Stomach smooth muscle (tissue), 2 donors: ENCODE data around the gene CCDC7.
"Not testable (repeated sequence)": the region's sequence is repeated elsewhere in the genome, so short reads cannot be mapped to it uniquely, and the experiment has no call there.

ENCODE experiments used
- H3K27ac ChIP-seq: one replicate; pipeline ENCODE4 v1.7.0; 2013; ENCODE audit warnings: mild to moderate bottlenecking, low read length, inconsistent platforms
- H3K27me3 ChIP-seq, 2 donors: one replicate each; pipeline ENCODE4 v1.7.0; 2013; ENCODE audit warnings: low read length in 2 of 2; ENCODE audit not compliant: insufficient read depth in 2 of 2, control insufficient read depth in 1 of 2
- H3K36me3 ChIP-seq, 2 donors: one replicate each; pipeline ENCODE4 v1.7.0; 2013; ENCODE audit warnings: low read length in 2 of 2; ENCODE audit not compliant: control insufficient read depth in 2 of 2, insufficient read depth in 2 of 2
- H3K4me1 ChIP-seq: one replicate; pipeline ENCODE4 v1.7.0; 2013; ENCODE audit warnings: low read length; ENCODE audit not compliant: control insufficient read depth, insufficient read depth
- H3K4me3 ChIP-seq, 2 donors: one replicate each; pipeline ENCODE4 v1.7.0; 2013; ENCODE audit warnings: low read length in 2 of 2
- H3K9ac ChIP-seq, 2 donors: one replicate each; pipeline ENCODE4 v1.7.0; 2013; ENCODE audit warnings: low read length in 2 of 2, mild to moderate bottlenecking in 1 of 2
- H3K9me3 ChIP-seq, 2 donors: one replicate each; pipeline ENCODE4 v1.7.0; 2013; ENCODE audit warnings: low read length in 2 of 2; ENCODE audit not compliant: control insufficient read depth in 2 of 2
- donor health status: healthy.
- donor health status: Pancreatic carcinoma.

Gene CCDC7

DNA sequence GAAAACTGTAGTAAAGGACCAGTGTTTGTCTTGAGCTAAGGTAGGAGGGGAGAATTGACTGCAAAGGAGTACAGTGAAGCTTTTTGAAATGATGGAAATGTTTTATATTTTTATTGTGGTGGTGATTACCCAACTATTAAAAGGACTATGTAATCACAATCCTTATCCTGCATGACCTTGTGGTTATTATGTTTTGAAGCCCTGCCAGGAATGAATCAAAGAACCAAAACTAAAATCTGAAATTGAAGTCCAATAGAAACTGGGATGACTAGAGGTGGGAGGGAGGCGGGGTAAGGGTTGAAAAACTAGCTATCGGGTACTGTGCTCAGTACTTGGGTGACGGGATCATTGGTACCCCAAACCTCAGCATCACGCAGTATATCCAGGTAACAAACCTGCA lies 8.2 kb downstream of the CCDC7 start:
- H3K36me3 ChIP-seq = peaks cover 5% of the 10 kb centered on the region in 2 donors
- H3K4me1 ChIP-seq = no peaks in the 10 kb centered on the region
- no peak overlapping the region for H3K4me3 ChIP-seq

DNA sequence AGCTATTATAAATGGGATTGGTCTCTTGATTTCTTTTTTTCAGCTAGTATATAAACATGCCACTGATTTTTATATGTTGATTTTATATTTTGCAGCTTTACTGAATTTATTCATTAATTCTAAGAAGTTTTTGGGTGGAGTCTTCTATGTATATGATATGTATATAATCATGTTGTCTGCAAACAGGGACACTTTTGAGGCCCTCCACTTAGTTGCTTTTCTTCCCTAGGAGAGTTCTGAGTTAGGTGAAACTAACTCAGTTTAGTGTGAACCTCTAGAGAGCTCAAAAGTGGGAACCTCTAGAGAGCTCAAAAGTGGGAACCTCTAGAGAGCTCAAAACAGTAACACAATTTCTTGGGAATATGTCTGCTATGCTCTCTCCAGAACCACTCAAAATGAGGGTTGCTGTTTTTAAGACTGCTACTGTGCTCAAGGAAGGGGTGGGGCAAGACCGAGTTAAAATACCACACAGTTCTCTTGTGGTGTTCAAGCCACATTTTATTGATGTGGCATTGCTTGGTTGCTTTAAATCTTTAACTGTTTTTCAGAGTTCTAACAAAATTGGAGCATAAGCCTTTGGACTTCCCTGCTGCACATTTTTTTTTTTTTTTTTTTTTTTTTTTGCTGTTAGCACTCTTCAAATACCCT lies 13.2 kb downstream of the CCDC7 start:
- H3K27me3 ChIP-seq = no peaks in the 10 kb centered on the region
- no peaks in the 10 kb centered on the region for H3K9me3 ChIP-seq
- H3K27ac ChIP-seq = no peak overlapping the region

More for the DNA sequence above, 8.2 kb downstream of the CCDC7 start:
- Histone ChIP-seq H3K27ac (no peak overlapping the region), H3K9ac (no peak overlapping the region), H3K9me3 (no peaks in the 10 kb centered on the region), H3K27me3 (no peaks in the 10 kb centered on the region)

GRCh38 chr10:32461203-32461602 lies 15.3 kb downstream of the CCDC7 start:
- H3K36me3 ChIP-seq = no peaks in the 10 kb centered on the region

More for the DNA sequence above, 13.2 kb downstream of the CCDC7 start:
- H3K9ac ChIP-seq = no peak overlapping the region
- H3K4me1 ChIP-seq = no peaks in the 10 kb centered on the region
- peaks cover 0 to 3% of the 10 kb centered on the region in 2 donors for H3K36me3 ChIP-seq
- H3K4me3 ChIP-seq = no peak overlapping the region

GRCh38 chr10:32471232-32471631 lies 25.3 kb downstream of the CCDC7 start:
- H3K4me3 ChIP-seq = no peak overlapping the region
- H3K27ac ChIP-seq = no peak overlapping the region
- no peak overlapping the region for H3K9ac ChIP-seq
- peaks cover 0 to 5% of the 10 kb centered on the region in 2 donors for H3K36me3 ChIP-seq
- H3K27me3 ChIP-seq = no peaks in the 10 kb centered on the region
- no peaks in the 10 kb centered on the region for H3K4me1 ChIP-seq
- H3K9me3 ChIP-seq = no peaks in the 10 kb centered on the region

More at GRCh38 chr10:32461203-32461602, 15.3 kb downstream of the CCDC7 start:
- no peak overlapping the region for H3K4me3 ChIP-seq
- no peaks in the 10 kb centered on the region for H3K4me1 ChIP-seq
- H3K27me3 ChIP-seq = no peaks in the 10 kb centered on the region
- no peak overlapping the region for H3K27ac ChIP-seq
- no peak overlapping the region for H3K9ac ChIP-seq
- no peaks in the 10 kb centered on the region for H3K9me3 ChIP-seq

DNA sequence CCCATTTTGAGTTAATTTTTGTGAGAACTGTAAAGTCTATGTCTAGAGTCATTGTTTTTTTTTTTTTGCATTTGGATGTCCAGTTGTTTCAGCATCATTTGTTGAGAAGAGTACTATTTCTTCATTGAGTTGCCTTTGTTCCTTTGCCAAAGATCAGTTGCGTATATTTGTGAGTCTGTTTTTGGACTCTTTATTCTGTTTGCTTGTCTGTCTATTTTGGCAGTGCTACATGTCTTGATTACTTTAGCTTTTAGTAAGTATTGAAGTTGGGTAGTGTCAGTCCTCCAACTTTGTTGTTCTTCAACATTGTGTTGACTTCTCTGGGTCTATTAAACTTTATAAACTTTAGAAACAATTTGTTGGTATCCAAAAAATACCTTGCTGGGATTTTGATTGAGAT lies 31.6 kb downstream of the CCDC7 start:
- H3K9ac ChIP-seq = no peak overlapping the region
- peaks cover 0 to 7% of the 10 kb centered on the region in 2 donors for H3K36me3 ChIP-seq
- H3K27ac ChIP-seq = no peak overlapping the region
- H3K27me3 ChIP-seq = no peaks in the 10 kb centered on the region
- no peaks in the 10 kb centered on the region for H3K4me1 ChIP-seq
- H3K9me3 ChIP-seq = no peaks in the 10 kb centered on the region
- H3K4me3 ChIP-seq = no peak overlapping the region

- H3K27me3 ChIP-seq = no peaks in the 10 kb centered on the region
- no peaks in the 10 kb centered on the region for H3K9me3 ChIP-seq
Observed at GRCh38 chr10:32481606-32482005, 35.7 kb downstream of the CCDC7 start.

GRCh38 chr10:32483019-32483502 lies 37.1 kb downstream of the CCDC7 start:
- not testable (repeated sequence) for H3K9me3 ChIP-seq, H3K27ac ChIP-seq, H3K4me3 ChIP-seq

More at GRCh38 chr10:32481606-32482005, 35.7 kb downstream of the CCDC7 start:
- Histone ChIP-seq H3K4me1 (no peaks in the 10 kb centered on the region), H3K4me3 (no peak overlapping the region), H3K27ac (no peak overlapping the region), H3K36me3 (peaks cover 0 to 7% of the 10 kb centered on the region in 2 donors), H3K9ac (no peak overlapping the region)

GRCh38 chr10:32488038-32488437 lies 42.1 kb downstream of the CCDC7 start:
- not testable (repeated sequence) for H3K36me3 ChIP-seq, H3K9me3 ChIP-seq, H3K9ac ChIP-seq, H3K4me1 ChIP-seq, H3K27me3 ChIP-seq, H3K27ac ChIP-seq, H3K4me3 ChIP-seq

More at GRCh38 chr10:32483019-32483502, 37.1 kb downstream of the CCDC7 start:
- not testable (repeated sequence) for H3K36me3 ChIP-seq, H3K9ac ChIP-seq, H3K27me3 ChIP-seq, H3K4me1 ChIP-seq

- Histone ChIP-seq H3K27me3 (no peaks in the 10 kb centered on the region), H3K4me3 (no peak overlapping the region), H3K9ac (no peak overlapping the region), H3K9me3 (peaks cover 3% of the 10 kb centered on the region in 2 donors), H3K27ac (no peak overlapping the region), H3K4me1 (no peaks in the 10 kb centered on the region), H3K36me3 (peaks cover 0 to 2% of the 10 kb centered on the region in 2 donors)
Observed at GRCh38 chr10:32489158-32489557, 43.2 kb downstream of the CCDC7 start.

DNA sequence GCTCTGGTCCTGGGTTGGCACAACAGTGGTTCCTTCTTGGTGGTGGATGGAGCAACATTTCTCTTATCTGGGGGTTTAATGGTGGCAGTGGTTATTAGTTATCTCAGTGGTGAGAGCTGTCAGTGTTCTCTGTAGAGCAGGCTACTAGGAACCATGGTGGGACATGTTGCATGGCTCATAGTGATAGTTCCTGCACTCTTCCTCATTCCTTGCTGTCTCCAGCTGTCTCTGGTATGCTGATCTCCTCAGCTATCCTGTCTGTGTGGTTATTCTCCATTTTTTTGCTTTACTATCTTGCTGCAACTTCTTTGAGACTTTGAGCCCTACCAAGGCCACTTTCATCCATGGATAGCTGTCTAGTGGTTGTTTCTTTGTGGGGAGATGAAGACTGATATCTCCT lies 44.0 kb downstream of the CCDC7 start:
- H3K9ac ChIP-seq = no peak overlapping the region
- H3K36me3 ChIP-seq = peaks cover 0 to 2% of the 10 kb centered on the region in 2 donors
- H3K9me3 ChIP-seq = peaks cover 3% of the 10 kb centered on the region in 2 donors
- no peak overlapping the region for H3K4me3 ChIP-seq
- no peak overlapping the region for H3K27ac ChIP-seq
- no peaks in the 10 kb centered on the region for H3K4me1 ChIP-seq
- no peaks in the 10 kb centered on the region for H3K27me3 ChIP-seq

DNA sequence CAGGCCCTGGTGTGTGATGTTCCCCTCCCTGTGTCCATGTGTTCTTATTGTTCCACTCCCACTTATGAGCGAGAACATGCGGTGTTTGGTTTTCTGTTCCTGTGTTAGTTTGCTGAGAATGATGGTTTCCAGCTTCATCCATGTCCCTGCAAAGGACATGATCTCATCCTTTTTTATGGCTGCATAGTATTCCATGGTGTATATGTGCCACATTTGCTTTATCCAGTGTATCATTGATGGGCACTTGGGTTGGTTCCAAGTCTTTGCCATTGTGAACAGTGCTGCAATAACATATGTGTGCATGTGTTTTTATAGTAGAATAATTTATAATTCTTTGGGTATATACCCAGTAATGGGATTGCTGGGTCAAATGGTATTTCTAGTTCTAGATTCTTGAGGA lies 48.6 kb downstream of the CCDC7 start:
- H3K4me3 ChIP-seq, H3K9ac ChIP-seq: not testable (repeated sequence)

More for the DNA sequence above, 48.6 kb downstream of the CCDC7 start:
- H3K27me3 ChIP-seq, H3K27ac ChIP-seq, H3K9me3 ChIP-seq, H3K4me1 ChIP-seq, H3K36me3 ChIP-seq: not testable (repeated sequence)
